OCI-LY3 (cell line): ENCODE measurements around the gene APOA1.

Source experiments
- EZH2phosphoT487 ChIP-seq: fragments of 200-600 bp; shearing (Covaris generic); IDR thresholded peaks from 2 replicates; pipeline ENCODE4 v1.6.1; 2018; ENCODE audit warnings: antibody characterized with exemption, mixed run types, low read depth
- TF ChIP-seq, protein P1 (sequence below): fragments of 200-600, 300-600 bp; sonication (generic); IDR thresholded peaks from 2 replicates; pipeline ENCODE4 v1.5.1; 2014; ENCODE audit warnings: antibody characterized with exemption, low read length, low read depth

DNA sequence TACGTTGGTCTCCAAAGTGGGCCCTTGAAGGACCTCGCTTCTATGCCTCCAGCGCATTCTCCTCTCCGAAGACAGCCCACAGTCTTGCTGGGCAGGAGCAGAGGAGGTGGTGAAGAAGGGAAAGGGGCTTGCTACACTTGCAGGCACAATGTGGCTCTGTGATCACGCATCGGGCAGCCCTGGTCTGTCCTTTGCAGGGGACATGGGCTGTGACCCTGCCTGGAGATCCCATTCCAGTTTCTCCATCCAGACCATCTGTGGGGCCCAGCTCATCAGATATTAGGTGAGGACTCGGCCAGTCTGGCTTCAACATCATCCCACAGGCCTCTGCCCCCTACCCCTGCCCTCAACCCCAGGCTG, 810 bp downstream of the APOA1 start:
- TF ChIP-seq, protein P1, sequence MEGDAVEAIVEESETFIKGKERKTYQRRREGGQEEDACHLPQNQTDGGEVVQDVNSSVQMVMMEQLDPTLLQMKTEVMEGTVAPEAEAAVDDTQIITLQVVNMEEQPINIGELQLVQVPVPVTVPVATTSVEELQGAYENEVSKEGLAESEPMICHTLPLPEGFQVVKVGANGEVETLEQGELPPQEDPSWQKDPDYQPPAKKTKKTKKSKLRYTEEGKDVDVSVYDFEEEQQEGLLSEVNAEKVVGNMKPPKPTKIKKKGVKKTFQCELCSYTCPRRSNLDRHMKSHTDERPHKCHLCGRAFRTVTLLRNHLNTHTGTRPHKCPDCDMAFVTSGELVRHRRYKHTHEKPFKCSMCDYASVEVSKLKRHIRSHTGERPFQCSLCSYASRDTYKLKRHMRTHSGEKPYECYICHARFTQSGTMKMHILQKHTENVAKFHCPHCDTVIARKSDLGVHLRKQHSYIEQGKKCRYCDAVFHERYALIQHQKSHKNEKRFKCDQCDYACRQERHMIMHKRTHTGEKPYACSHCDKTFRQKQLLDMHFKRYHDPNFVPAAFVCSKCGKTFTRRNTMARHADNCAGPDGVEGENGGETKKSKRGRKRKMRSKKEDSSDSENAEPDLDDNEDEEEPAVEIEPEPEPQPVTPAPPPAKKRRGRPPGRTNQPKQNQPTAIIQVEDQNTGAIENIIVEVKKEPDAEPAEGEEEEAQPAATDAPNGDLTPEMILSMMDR: no peak
- TF ChIP-seq EZH2phosphoT487: no peak
